ENCODE measurements around the gene EXOC6B.

The EXOC6B gene

GRCh38 chr2:72828840-72829507 lies 3.1 kb upstream of the EXOC6B start:
- no peak for DNase-seq

GRCh38 chr2:72827966-72828646 lies 2.3 kb upstream of the EXOC6B start:
- DNase-seq, result no peak

- DNase-seq, result no peak
These were observed 1.7 kb upstream of the EXOC6B start for GRCh38 chr2:72827487-72827886.

- no peak for DNase-seq
These were observed 284 bp upstream of the EXOC6B start for GRCh38 chr2:72826156-72826477.

GRCh38 chr2:72824224-72824842 lies 1.5 kb downstream of the EXOC6B start:
- no peak for DNase-seq

- DNase-seq, result no peak
These were observed 3.0 kb downstream of the EXOC6B start for GRCh38 chr2:72822794-72823193.

GRCh38 chr2:72821983-72822382 lies 3.9 kb downstream of the EXOC6B start:
- DNase-seq, result no peak

GRCh38 chr2:72821118-72821517 lies 4.7 kb downstream of the EXOC6B start:
- no peak for DNase-seq

GRCh38 chr2:72819501-72819900 lies 6.3 kb downstream of the EXOC6B start:
- no peak for DNase-seq

GRCh38 chr2:72815655-72816278 lies 10.1 kb downstream of the EXOC6B start:
- DNase-seq, result no peak

- no peak for DNase-seq
These were observed 12.0 kb downstream of the EXOC6B start for GRCh38 chr2:72813841-72814240.

- DNase-seq, result no peak
These were observed 15.7 kb downstream of the EXOC6B start for GRCh38 chr2:72810165-72810564.

GRCh38 chr2:72809095-72809494 lies 16.7 kb downstream of the EXOC6B start:
- DNase-seq, result no peak

GRCh38 chr2:72806280-72806945 lies 19.4 kb downstream of the EXOC6B start:
- DNase-seq, result no peak

- DNase-seq, result no peak
These were observed 22.1 kb downstream of the EXOC6B start for GRCh38 chr2:72803626-72804320.

- no peak for DNase-seq
These were observed 22.7 kb downstream of the EXOC6B start for GRCh38 chr2:72803151-72803550.

GRCh38 chr2:72800492-72800891 lies 25.3 kb downstream of the EXOC6B start:
- no peak for DNase-seq

GRCh38 chr2:72797740-72798139 lies 28.1 kb downstream of the EXOC6B start:
- DNase-seq, result no peak

GRCh38 chr2:72796766-72797165 lies 29.1 kb downstream of the EXOC6B start:
- no peak for DNase-seq

- DNase-seq, result no peak
These were observed 31.3 kb downstream of the EXOC6B start for GRCh38 chr2:72794572-72794971.

- no peak for DNase-seq
These were observed 31.9 kb downstream of the EXOC6B start for GRCh38 chr2:72793798-72794440.

- no peak for DNase-seq
These were observed 36.6 kb downstream of the EXOC6B start for GRCh38 chr2:72789241-72789640.
